ENCODE measurements around the gene KYNU.

DNA sequence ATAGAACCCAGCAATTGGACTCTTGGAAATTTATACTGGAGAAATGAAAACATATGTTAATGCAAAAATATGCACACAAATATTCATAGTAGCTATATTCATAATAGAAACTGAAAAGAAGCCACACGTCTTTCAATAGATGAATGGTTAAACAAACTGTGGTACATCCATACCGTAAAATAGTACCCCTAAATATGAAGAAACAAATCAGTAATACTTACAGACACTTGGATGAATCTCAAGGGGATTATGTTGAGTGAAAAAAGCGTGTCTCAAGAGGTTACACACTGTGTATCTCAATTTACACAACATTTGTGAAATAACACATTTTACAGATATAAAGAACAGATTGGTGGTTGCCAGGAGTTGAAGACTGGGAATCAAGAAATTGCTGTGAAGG lies 190.6 kb downstream of the KYNU start:
- TF ChIP-seq EZH2 (IDR thresholded peaks at IDR 0.05; ENCODE audit: borderline replicate concordance, low read length): no peak
- TF ChIP-seq CTCF (IDR thresholded peaks at IDR 0.05; ENCODE audit: low read length): no peak
